Keratinocyte (primary cell): ENCODE measurements around the gene MYDGF. TPM values are rescaled to one million over a fixed set of nuclear protein-coding genes. Genes with fewer than 3 reads are reported as not detected.

Experiments used
- DNase-seq: peaks from one replicate; pipeline ENCODE4 v3.0.0-alpha.2; 2011; ENCODE audit warnings: low read depth, missing footprints, low spot score
- FAIRE-seq: peaks from 2 replicates; lab custom pipeline; 2011; peaks lifted over from hg19 to GRCh38; lab: Jason Lieb, UNC
- H2AFZ ChIP-seq: 2 replicates; pipeline ENCODE4 v1.6.0; 2012; ENCODE audit warnings: low read length, control low read depth, inconsistent platforms; ENCODE audit not compliant: control insufficient read depth
- H3K27ac ChIP-seq: 2 replicates; pipeline ENCODE4 v1.5.1; 2011; ENCODE audit warnings: low read length; ENCODE audit not compliant: control insufficient read depth, insufficient read depth
- H3K27me3 ChIP-seq: 3 replicates; pipeline ENCODE4 v1.6.0; 2011; ENCODE audit warnings: low read length; ENCODE audit not compliant: control insufficient read depth, insufficient read depth; ENCODE audit errors: extremely low read depth
- H3K36me3 ChIP-seq, 2 experiments: 2 replicates in 1 of 2; 3 replicates in 1 of 2; pipeline ENCODE4 v1.5.1; 2011; ENCODE audit warnings: low read length in 2 of 2, mild to moderate bottlenecking in 1 of 2; ENCODE audit not compliant: control insufficient read depth in 2 of 2, insufficient read depth in 2 of 2; ENCODE audit errors: extremely low read depth in 1 of 2
- H3K4me1 ChIP-seq: 3 replicates; pipeline ENCODE4 v1.5.1; 2011; ENCODE audit warnings: low read length; ENCODE audit not compliant: control insufficient read depth, insufficient read depth; ENCODE audit errors: extremely low read depth
- H3K4me2 ChIP-seq: 3 replicates; pipeline ENCODE4 v1.6.0; 2011; ENCODE audit warnings: low read depth, low read length; ENCODE audit not compliant: control insufficient read depth, insufficient read depth; ENCODE audit errors: extremely low read depth
- H3K4me3 ChIP-seq, 3 experiments: fragments of 200-600 bp in 1 of 3; sonication (generic) in 1 of 3; 2 replicates in 2 of 3; 3 replicates in 1 of 3; pipeline ENCODE4 v1.5.1; 2011 to 2016; ENCODE audit warnings: low read length in 3 of 3, mild to moderate bottlenecking in 3 of 3, control low read depth in 2 of 3, inconsistent platforms in 1 of 3, low read depth in 1 of 3, mixed read lengths in 1 of 3, mixed run types in 1 of 3, moderate library complexity in 1 of 3; ENCODE audit not compliant: control insufficient read depth in 2 of 3, insufficient read depth in 2 of 3; ENCODE audit errors: extremely low read depth in 1 of 3
- H3K79me2 ChIP-seq: 2 replicates; pipeline ENCODE4 v1.6.0; 2012; ENCODE audit warnings: low read length; ENCODE audit not compliant: control insufficient read depth, insufficient read depth
- H3K9ac ChIP-seq: 3 replicates; pipeline ENCODE4 v1.6.0; 2011; ENCODE audit warnings: low read length; ENCODE audit not compliant: control insufficient read depth, insufficient read depth; ENCODE audit errors: extremely low read depth
- H3K9me1 ChIP-seq: 3 replicates; pipeline ENCODE4 v1.6.0; 2011; ENCODE audit warnings: low read length; ENCODE audit not compliant: control insufficient read depth, insufficient read depth; ENCODE audit errors: extremely low read depth
- H3K9me3 ChIP-seq: 2 replicates; pipeline ENCODE4 v1.5.1; 2012; ENCODE audit warnings: low read depth, low read length; ENCODE audit not compliant: control insufficient read depth
- H4K20me1 ChIP-seq: 3 replicates; pipeline ENCODE4 v1.6.0; 2011; ENCODE audit warnings: low read length; ENCODE audit not compliant: control insufficient read depth, insufficient read depth; ENCODE audit errors: extremely low read depth
- CTCF ChIP-seq, 3 experiments: IDR thresholded peaks in 1 of 3; conservative IDR thresholded peaks in 1 of 3; optimal IDR thresholded peaks in 1 of 3; 2 replicates in 2 of 3; 3 replicates in 1 of 3; pipeline versions ENCODE3 to v1.5.1; 2011; ENCODE audit warnings: low read length in 3 of 3, mild to moderate bottlenecking in 3 of 3, moderate library complexity in 2 of 3, control low read depth in 1 of 3, inconsistent platforms in 1 of 3; ENCODE audit not compliant: insufficient read depth in 2 of 3; ENCODE audit errors: extremely low read depth in 1 of 3
- EZH2 ChIP-seq: IDR thresholded peaks from one replicate; pipeline ENCODE4 v1.6.1; 2012; ENCODE audit warnings: inconsistent platforms, mild to moderate bottlenecking, low read length, moderate library complexity
- dilution Hi-C: fragments of 300-500 bp; cut with MboI; formaldehyde crosslinking; loops from one replicate; pipeline ENCODE4 v1.7.0; 2020; ENCODE audit warnings: low sequenced_read_pairs; ENCODE audit not compliant: extremely low pct_ligation_motif_present
- polyA plus RNA-seq, 5 experiments: library from polyadenylated mRNA; depleted of rRNA in 3 of 5; stranded (reverse) in 3 of 5; stranded (forward) in 1 of 5; unstranded in 1 of 5; fragments of >200 nt; gene quantifications; 1 replicate in 1 of 5; 2 replicates in 3 of 5; 3 replicates in 1 of 5; pipeline versions ENCODE4 v1.2.1 to v1.2.3, GENCODE V29; 2011 to 2012; ENCODE audit warnings: missing spikeins in 2 of 5, low read depth in 1 of 5, low replicate concordance in 1 of 5

MYDGF gene
- polyA plus RNA-seq, 1 donor (not counting 4 experiments of a cell fraction or from before 2014, with no cell fraction given): 85.9 TPM

- dilution Hi-C loops: no loop called here
- Histone ChIP-seq H2AFZ (no peak overlapping the region), H3K27me3 (peaks cover 10% of the 10 kb centered on the region), H3K79me2 (no peaks in the 10 kb centered on the region), H3K36me3 (no peaks in the 10 kb centered on the region), H3K27ac (no peak overlapping the region), H3K9ac (no peak overlapping the region), H3K4me1 (no peaks in the 10 kb centered on the region), H4K20me1 (no peaks in the 10 kb centered on the region), H3K9me3 (no peaks in the 10 kb centered on the region), H3K4me2 (no peak overlapping the region), H3K9me1 (no peaks in the 10 kb centered on the region), H3K4me3 (no peak overlapping the region)
- FAIRE-seq (no peak), DNase-seq (no peak)
- TF ChIP-seq CTCF (optimal IDR thresholded peaks at IDR 0.05 in 1 of 3, IDR thresholded peaks at IDR 0.05 in 1 of 3, conservative IDR thresholded peaks at IDR 0.05 in 1 of 3; ENCODE audit: extremely low read depth in 1 of 3, insufficient read depth in 2 of 3, low read length in 3 of 3): no peak
- no peak for TF ChIP-seq EZH2
Measured at GRCh38 chr19:4624301-4624700, 45.8 kb downstream of the MYDGF start.

GRCh38 chr19:4622695-4623421 lies 47.3 kb downstream of the MYDGF start:
- Histone ChIP-seq H3K36me3 (no peaks in the 10 kb centered on the region), H3K9me1 (no peaks in the 10 kb centered on the region), H4K20me1 (no peaks in the 10 kb centered on the region), H3K4me3 (no peak overlapping the region), H3K9ac (no peak overlapping the region), H3K27me3 (peaks cover 15% of the 10 kb centered on the region), H3K9me3 (no peaks in the 10 kb centered on the region), H3K4me1 (no peaks in the 10 kb centered on the region), H3K79me2 (no peaks in the 10 kb centered on the region), H3K27ac (no peak overlapping the region), H2AFZ (no peak overlapping the region), H3K4me2 (no peak overlapping the region)
- FAIRE-seq (no peak), DNase-seq (no peak)
- TF ChIP-seq CTCF (optimal IDR thresholded peaks at IDR 0.05 in 1 of 3, IDR thresholded peaks at IDR 0.05 in 1 of 3, conservative IDR thresholded peaks at IDR 0.05 in 1 of 3; ENCODE audit: extremely low read depth in 1 of 3, insufficient read depth in 2 of 3, low read length in 3 of 3) (no peak), EZH2 (no peak)
- dilution Hi-C loops: no loop called here
